ENCODE data around the gene TMED5. TPM values are rescaled to one million over a fixed set of nuclear protein-coding genes. Genes with fewer than 3 reads are reported as not detected.

The TMED5 gene
- total and polyA plus RNA-seq, 4 donors, result 32.3 to 76.1 (median 42.4) TPM

DNA sequence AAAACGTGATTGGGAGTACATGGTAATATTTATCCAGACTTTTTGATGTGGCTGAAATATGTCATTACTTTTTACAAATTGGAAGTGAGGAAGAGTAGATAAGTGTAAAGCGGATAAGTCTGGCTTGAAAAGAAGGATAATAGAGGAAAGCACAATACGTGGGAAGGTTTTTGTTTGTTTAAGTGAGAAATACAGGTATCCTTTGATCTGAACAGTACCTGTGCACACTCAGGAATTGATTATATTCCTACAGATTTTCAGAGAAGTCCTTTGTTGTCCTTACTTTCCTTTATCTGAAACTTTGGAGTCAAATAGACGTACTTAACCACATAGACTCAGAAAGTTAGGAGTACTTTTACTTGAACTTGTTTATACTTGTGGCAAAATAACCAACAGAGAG is 20.5 kb upstream of the TMED5 start:
- H3K9me3 ChIP-seq (ENCODE audit: control insufficient read depth, insufficient read depth, low read length), result no peaks in the 10 kb centered on the region
- DNase-seq (ENCODE audit: low read depth in 4 of 6, low spot score in 6 of 6), result no peak
- H3K4me3 ChIP-seq (ENCODE audit: low read depth, low read length), result no peak overlapping the region
- H3K4me1 ChIP-seq (ENCODE audit: control insufficient read depth, insufficient read depth, low read length), result no peaks in the 10 kb centered on the region
- 100% methylated on average over 1 of the region's 4 CpGs for WGBS (ENCODE audit: insufficient coverage)
- H3K27ac ChIP-seq (ENCODE audit: low read depth, low read length), result no peak overlapping the region
- H3K27me3 ChIP-seq (ENCODE audit: control insufficient read depth, insufficient read depth, low read length), result no peaks in the 10 kb centered on the region
- H3K36me3 ChIP-seq (ENCODE audit: control insufficient read depth, insufficient read depth, low read length), result peaks cover 10% of the 10 kb centered on the region

GRCh38 chr1:93200086-93200620 is 19.9 kb upstream of the TMED5 start:
- H3K27me3 ChIP-seq (ENCODE audit: control insufficient read depth, insufficient read depth, low read length), result no peaks in the 10 kb centered on the region
- WGBS (ENCODE audit: insufficient coverage), result no CpG with 5 or more reads among the region's 6 CpGs
- H3K4me1 ChIP-seq (ENCODE audit: control insufficient read depth, insufficient read depth, low read length), result no peaks in the 10 kb centered on the region
- DNase-seq (ENCODE audit: low read depth in 4 of 6, low spot score in 6 of 6), result no peak
- H3K4me3 ChIP-seq (ENCODE audit: low read depth, low read length), result no peak overlapping the region
- H3K36me3 ChIP-seq (ENCODE audit: control insufficient read depth, insufficient read depth, low read length), result peaks cover 10% of the 10 kb centered on the region
- H3K9me3 ChIP-seq (ENCODE audit: control insufficient read depth, insufficient read depth, low read length), result no peaks in the 10 kb centered on the region
- H3K27ac ChIP-seq (ENCODE audit: low read depth, low read length), result no peak overlapping the region

- Histone ChIP-seq H3K4me3 (ENCODE audit: low read depth, low read length) (no peak overlapping the region), H3K27ac (ENCODE audit: low read depth, low read length) (no peak overlapping the region), H3K27me3 (ENCODE audit: control insufficient read depth, insufficient read depth, low read length) (no peaks in the 10 kb centered on the region), H3K9me3 (ENCODE audit: control insufficient read depth, insufficient read depth, low read length) (no peaks in the 10 kb centered on the region), H3K36me3 (ENCODE audit: control insufficient read depth, insufficient read depth, low read length) (peaks cover 10% of the 10 kb centered on the region), H3K4me1 (ENCODE audit: control insufficient read depth, insufficient read depth, low read length) (no peaks in the 10 kb centered on the region)
- 100% methylated on average over 9 of the region's 9 CpGs for whole genome bisulfite sequencing (ENCODE audit: insufficient coverage)
- no peak for DNase-seq (ENCODE audit: low read depth in 4 of 6, low spot score in 6 of 6)
These were observed 18.9 kb upstream of the TMED5 start for GRCh38 chr1:93199150-93199549.

DNA sequence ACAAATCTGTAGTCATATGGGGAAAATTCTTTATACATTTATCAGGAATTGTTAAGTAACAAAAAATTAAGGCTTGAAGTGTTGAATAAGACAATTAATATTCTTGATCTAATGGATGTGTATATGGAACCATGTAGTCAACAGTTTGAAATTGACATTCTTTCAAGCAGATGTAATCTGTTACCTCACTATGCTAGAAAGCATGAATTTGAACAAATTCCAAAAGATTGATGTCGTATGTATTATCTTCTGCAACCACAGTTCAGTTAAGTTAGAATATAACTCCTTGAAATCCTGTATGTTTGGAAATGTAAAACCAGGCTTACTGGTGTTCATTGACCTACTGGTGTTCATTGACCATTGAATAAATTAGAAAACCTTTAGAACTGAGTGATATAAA is 16.4 kb upstream of the TMED5 start:
- H3K36me3 ChIP-seq (ENCODE audit: control insufficient read depth, insufficient read depth, low read length), result peaks cover 10% of the 10 kb centered on the region
- no peaks in the 10 kb centered on the region for H3K9me3 ChIP-seq (ENCODE audit: control insufficient read depth, insufficient read depth, low read length)
- H3K27me3 ChIP-seq (ENCODE audit: control insufficient read depth, insufficient read depth, low read length), result no peaks in the 10 kb centered on the region
- no peak overlapping the region for H3K4me3 ChIP-seq (ENCODE audit: low read depth, low read length)
- DNase-seq (ENCODE audit: low read depth in 4 of 6, low spot score in 6 of 6), result no peak
- H3K4me1 ChIP-seq (ENCODE audit: control insufficient read depth, insufficient read depth, low read length), result no peaks in the 10 kb centered on the region
- no peak overlapping the region for H3K27ac ChIP-seq (ENCODE audit: low read depth, low read length)
- WGBS (ENCODE audit: insufficient coverage), result no CpG with 5 or more reads among the region's 1 CpG

GRCh38 chr1:93194231-93194990 is 14.2 kb upstream of the TMED5 start:
- WGBS (ENCODE audit: insufficient coverage), result no CpG with 5 or more reads among the region's 4 CpGs
- Histone ChIP-seq H3K27ac (ENCODE audit: low read depth, low read length) (no peak overlapping the region), H3K4me1 (ENCODE audit: control insufficient read depth, insufficient read depth, low read length) (no peaks in the 10 kb centered on the region), H3K9me3 (ENCODE audit: control insufficient read depth, insufficient read depth, low read length) (no peaks in the 10 kb centered on the region), H3K36me3 (ENCODE audit: control insufficient read depth, insufficient read depth, low read length) (peaks cover 4% of the 10 kb centered on the region), H3K27me3 (ENCODE audit: control insufficient read depth, insufficient read depth, low read length) (no peaks in the 10 kb centered on the region), H3K4me3 (ENCODE audit: low read depth, low read length) (no peak overlapping the region)
- no peak for DNase-seq (ENCODE audit: low read depth in 4 of 6, low spot score in 6 of 6)

GRCh38 chr1:93190432-93190831 is 10.2 kb upstream of the TMED5 start:
- WGBS (ENCODE audit: insufficient coverage), result no CpG with 5 or more reads among the region's 3 CpGs
- no peaks in the 10 kb centered on the region for H3K27me3 ChIP-seq (ENCODE audit: control insufficient read depth, insufficient read depth, low read length)

DNA sequence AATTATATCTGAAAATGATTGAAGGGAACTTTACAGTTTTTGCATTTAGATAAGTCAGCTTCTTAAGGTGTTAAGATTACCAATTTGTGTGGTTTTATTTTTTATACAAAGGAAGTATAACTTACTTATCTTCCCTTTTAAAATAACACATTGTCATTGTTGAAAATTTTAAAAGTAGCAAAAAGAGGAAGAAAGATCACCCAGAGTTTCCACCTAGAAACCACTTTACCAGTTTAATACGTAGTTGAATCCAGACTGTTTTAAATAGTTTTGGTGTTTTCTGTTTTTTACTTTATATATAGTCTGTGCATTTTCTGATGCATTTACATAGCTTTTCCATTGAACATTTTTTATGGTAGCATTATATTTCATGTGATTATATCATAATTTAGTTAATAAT is 6.5 kb upstream of the TMED5 start:
- H3K27ac ChIP-seq (ENCODE audit: low read depth, low read length), result no peak overlapping the region
- WGBS (ENCODE audit: insufficient coverage), result no CpG with 5 or more reads among the region's 1 CpG
- no peaks in the 10 kb centered on the region for H3K4me1 ChIP-seq (ENCODE audit: control insufficient read depth, insufficient read depth, low read length)
- no peaks in the 10 kb centered on the region for H3K27me3 ChIP-seq (ENCODE audit: control insufficient read depth, insufficient read depth, low read length)
- no peaks in the 10 kb centered on the region for H3K9me3 ChIP-seq (ENCODE audit: control insufficient read depth, insufficient read depth, low read length)
- no peaks in the 10 kb centered on the region for H3K36me3 ChIP-seq (ENCODE audit: control insufficient read depth, insufficient read depth, low read length)
- no peak overlapping the region for H3K4me3 ChIP-seq (ENCODE audit: low read depth, low read length)
- no peak for DNase-seq (ENCODE audit: low read depth in 4 of 6, low spot score in 6 of 6)

More at GRCh38 chr1:93190432-93190831, 10.2 kb upstream of the TMED5 start:
- no peaks in the 10 kb centered on the region for H3K36me3 ChIP-seq (ENCODE audit: control insufficient read depth, insufficient read depth, low read length)
- H3K9me3 ChIP-seq (ENCODE audit: control insufficient read depth, insufficient read depth, low read length), result no peaks in the 10 kb centered on the region
- no peak for DNase-seq (ENCODE audit: low read depth in 4 of 6, low spot score in 6 of 6)
- H3K27ac ChIP-seq (ENCODE audit: low read depth, low read length), result no peak overlapping the region
- no peak overlapping the region for H3K4me3 ChIP-seq (ENCODE audit: low read depth, low read length)
- H3K4me1 ChIP-seq (ENCODE audit: control insufficient read depth, insufficient read depth, low read length), result no peaks in the 10 kb centered on the region

- peaks cover 11% of the 10 kb centered on the region for H3K4me1 ChIP-seq (ENCODE audit: control insufficient read depth, insufficient read depth, low read length)
These were observed 755 bp upstream of the TMED5 start, which contains the start of gene CCDC18 for GRCh38 chr1:93180723-93181613. CCDC18 (plus strand) TSS chr1:93180724; CDS start chr1:93183362, 2,638 bp downstream.

GRCh38 chr1:93178418-93178817 is 1.8 kb downstream of the TMED5 start:
- peaks cover 11% of the 10 kb centered on the region for H3K4me1 ChIP-seq (ENCODE audit: control insufficient read depth, insufficient read depth, low read length)
- peak overlapping the region; percentile 99 for H3K4me3 ChIP-seq (ENCODE audit: low read depth, low read length)
- H3K27me3 ChIP-seq (ENCODE audit: control insufficient read depth, insufficient read depth, low read length), result no peaks in the 10 kb centered on the region
- peak overlapping the region; percentile 37 for H3K27ac ChIP-seq (ENCODE audit: low read depth, low read length)
- H3K36me3 ChIP-seq (ENCODE audit: control insufficient read depth, insufficient read depth, low read length), result no peaks in the 10 kb centered on the region
- peak in 2 of 6 donors; percentile 3 to 8 for DNase-seq (ENCODE audit: low read depth in 4 of 6, low spot score in 6 of 6)
- no CpG with 5 or more reads among the region's 5 CpGs for WGBS (ENCODE audit: insufficient coverage)
- no peaks in the 10 kb centered on the region for H3K9me3 ChIP-seq (ENCODE audit: control insufficient read depth, insufficient read depth, low read length)

More at GRCh38 chr1:93180723-93181613, 755 bp upstream of the TMED5 start, which contains the start of gene CCDC18:
- Histone ChIP-seq H3K27ac (ENCODE audit: low read depth, low read length) (peak within 1 kb of the TSS; percentile 100), H3K4me3 (ENCODE audit: low read depth, low read length) (peak within 1 kb of the TSS; percentile 99), H3K9me3 (ENCODE audit: control insufficient read depth, insufficient read depth, low read length) (no peaks in the 10 kb centered on the region), H3K27me3 (ENCODE audit: control insufficient read depth, insufficient read depth, low read length) (no peaks in the 10 kb centered on the region), H3K36me3 (ENCODE audit: control insufficient read depth, insufficient read depth, low read length) (no peaks in the 10 kb centered on the region)
- DNase-seq (ENCODE audit: low read depth in 4 of 6, low spot score in 6 of 6), result no peak
- 5% methylated on average over 25 of the region's 43 CpGs for WGBS (ENCODE audit: insufficient coverage)

All from spinal cord (tissue), 10 donors.